ENCODE measurements around the gene UTF1.

The UTF1 gene

DNA sequence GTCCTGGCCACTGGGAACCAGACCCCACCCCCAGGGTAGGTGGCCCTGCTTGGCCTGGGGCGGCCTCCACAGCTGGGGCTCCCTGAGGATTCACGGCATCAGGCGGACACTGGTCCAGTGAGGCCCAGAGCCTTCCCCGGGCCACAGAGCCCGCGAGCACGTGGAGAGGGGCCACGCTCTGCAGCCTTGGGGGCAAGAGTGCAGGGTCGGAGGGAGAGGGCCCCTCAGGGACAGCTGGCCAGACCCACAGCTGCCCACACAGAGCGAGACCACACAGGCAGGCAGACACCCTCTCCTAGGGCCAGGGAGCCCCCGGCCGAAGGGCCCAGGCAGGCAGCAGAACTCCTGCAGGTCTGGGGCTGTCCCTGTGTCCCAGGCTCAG, 18.3 kb downstream of the UTF1 start:
- H3K27ac ChIP-seq, result no peak overlapping the region
- TF ChIP-seq, protein P1, sequence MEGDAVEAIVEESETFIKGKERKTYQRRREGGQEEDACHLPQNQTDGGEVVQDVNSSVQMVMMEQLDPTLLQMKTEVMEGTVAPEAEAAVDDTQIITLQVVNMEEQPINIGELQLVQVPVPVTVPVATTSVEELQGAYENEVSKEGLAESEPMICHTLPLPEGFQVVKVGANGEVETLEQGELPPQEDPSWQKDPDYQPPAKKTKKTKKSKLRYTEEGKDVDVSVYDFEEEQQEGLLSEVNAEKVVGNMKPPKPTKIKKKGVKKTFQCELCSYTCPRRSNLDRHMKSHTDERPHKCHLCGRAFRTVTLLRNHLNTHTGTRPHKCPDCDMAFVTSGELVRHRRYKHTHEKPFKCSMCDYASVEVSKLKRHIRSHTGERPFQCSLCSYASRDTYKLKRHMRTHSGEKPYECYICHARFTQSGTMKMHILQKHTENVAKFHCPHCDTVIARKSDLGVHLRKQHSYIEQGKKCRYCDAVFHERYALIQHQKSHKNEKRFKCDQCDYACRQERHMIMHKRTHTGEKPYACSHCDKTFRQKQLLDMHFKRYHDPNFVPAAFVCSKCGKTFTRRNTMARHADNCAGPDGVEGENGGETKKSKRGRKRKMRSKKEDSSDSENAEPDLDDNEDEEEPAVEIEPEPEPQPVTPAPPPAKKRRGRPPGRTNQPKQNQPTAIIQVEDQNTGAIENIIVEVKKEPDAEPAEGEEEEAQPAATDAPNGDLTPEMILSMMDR (conservative IDR thresholded peaks at IDR 0.05), result no peak

DNA sequence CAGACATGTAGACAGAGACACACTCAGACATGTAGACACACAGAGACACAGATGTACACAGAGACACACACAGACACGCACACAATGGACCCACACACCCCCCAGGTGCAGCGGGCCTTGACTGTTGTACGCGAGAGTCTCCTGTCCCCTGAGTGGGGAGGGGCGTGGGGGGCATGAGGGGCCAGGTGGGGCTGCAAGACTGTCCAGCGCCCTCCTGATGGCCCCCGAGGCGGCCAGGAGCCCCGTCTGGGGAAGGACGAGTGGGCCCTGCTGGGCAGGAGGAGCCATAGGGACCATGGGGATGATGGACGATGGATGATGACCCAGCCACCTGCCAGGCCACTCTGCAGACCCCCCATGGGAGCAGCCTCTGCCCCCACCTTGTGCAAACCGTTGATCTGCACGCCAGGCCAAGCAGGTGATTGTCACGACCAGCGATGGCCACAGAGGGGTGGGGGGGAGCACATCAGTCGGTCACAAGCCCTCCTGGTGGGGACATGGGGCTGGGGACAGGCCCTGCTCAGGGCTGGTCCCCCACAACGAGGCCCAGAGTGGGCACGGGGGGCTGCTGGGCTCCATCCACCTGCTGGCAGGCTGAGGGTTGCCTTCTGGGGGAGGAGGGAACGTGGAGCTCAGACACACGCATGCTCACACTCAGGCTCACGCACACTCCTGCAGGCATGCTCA, 19.2 kb downstream of the UTF1 start:
- TF ChIP-seq, protein P1 (conservative IDR thresholded peaks at IDR 0.05), result no peak
- H3K27ac ChIP-seq, result no peak overlapping the region

DNA sequence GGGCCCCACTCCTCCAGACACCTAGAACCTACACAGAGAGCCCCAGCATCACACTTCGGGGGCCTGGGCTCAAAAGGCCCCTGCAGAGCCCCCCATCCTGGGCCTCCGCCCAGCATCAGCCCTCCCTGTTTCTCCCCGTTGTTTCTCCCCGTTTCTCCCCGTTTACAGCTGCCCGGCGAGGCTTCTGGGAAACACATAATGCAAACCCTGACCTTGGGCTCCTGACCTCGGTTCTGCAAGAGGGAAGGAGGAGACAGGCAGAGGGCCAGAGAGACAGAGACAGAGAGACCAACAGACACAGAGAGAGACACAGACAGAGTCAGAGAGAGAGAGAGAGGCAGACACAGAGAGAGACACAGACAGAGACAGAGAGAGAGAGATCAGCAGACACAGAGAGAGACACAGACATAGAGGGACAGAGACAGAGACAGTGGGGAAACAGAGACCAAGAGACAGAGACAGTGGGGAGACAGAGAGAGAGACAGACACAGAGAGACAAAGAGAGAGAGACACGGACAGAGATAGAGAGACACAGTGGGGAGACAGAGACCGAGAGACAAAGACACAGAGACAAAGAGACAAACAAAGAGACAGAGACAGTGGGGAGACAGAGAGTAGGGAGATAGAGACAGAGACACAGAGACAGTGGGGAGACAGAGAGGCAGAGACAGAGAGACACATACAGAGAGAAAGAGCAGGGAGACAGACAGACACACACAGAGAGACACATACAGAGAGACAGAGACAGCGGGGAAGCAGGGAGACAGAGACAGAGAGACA, 20.1 kb downstream of the UTF1 start:
- TF ChIP-seq, protein P1 (conservative IDR thresholded peaks at IDR 0.05), result no peak
- H3K27ac ChIP-seq, result no peak overlapping the region

DNA sequence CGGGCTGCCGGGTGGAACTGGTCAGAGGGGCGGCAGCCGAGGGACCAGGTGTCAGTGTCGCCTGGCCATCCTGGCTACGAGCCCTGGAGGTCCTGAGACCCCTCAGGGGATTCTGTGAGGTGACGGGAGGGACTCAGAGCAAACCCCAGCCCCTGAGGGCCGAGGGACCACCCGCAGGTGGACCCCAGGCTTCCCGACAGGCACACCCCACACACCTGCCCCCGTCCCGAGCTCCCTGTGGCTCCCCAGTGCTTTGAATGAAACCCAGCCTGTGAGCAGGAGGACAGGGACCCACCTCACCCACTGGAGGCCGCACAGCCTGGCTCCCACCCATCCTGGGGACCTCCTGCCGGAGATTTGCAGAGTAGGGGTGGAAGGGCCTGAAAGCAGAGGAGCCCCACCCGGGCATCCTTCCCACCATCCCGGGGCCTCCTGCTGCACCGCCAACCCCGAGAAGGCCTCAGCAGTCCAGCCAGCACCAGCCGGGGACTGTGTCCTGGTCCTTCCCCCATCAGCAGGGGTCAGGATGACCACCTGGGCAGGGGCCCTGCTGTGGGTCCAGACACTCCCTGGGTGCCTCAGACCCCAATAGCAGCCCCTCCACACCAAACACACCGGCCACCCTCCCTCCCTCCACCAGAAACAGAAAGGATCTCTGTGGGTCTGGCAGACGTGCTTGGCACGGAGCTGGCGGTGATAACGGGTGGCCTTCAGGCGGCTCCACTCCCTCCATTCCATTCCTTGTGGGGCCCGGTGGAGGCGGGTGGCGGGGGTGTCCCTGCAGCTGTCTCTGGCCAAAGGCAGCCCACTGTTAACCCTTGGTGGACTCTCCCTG, 21.6 kb downstream of the UTF1 start:
- H3K27ac ChIP-seq, result no peak overlapping the region
- TF ChIP-seq, protein P1 (conservative IDR thresholded peaks at IDR 0.05), result no peak

DNA sequence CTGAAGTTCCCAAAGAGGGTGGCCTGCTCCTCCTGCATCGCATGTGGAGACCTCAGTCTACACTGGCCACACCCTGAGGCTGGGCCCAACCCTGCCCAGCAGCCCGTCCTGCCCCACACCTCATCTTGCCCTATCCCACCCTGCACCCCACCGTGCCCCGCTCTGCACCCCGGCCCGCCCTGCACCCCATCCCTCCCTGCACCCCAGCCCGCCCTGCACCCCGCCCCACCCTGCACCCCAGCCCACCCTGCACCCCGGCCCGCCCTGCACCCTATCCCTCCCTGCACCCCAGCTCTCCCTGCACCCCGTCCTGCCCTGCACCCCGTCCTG, 22.2 kb downstream of the UTF1 start:
- TF ChIP-seq, protein P1 (conservative IDR thresholded peaks at IDR 0.05), result no peak
- no peak overlapping the region for H3K27ac ChIP-seq

DNA sequence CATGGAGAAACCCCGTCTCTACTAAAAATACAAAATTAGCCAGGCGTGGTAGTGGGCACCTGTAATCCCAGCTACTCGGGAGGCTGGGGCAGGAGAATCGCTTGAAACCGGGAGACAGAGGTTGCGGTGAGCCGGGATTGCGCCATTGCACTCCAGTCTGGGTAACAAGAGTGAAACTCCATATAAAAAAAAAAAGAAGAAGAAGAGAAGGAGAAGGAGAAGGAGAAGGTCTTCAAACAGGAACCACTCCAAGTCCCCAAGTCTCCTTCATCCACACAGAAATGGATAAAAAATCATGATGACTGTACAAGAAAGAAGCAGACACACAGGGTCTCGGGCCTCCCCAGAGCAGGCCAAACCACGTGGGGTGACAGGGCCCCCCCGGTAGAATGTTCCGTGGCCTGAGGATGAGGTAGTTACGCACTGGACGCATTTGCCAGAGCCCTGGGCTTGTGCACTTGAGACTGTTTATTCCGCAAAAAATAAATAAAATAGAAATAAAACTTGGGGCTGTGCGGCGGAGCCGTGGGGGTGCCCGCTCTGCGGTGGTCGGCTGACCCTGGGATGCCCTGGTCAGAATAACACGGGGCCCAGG, 23.4 kb downstream of the UTF1 start:
- no peak overlapping the region for H3K27ac ChIP-seq
- TF ChIP-seq, protein P1 (conservative IDR thresholded peaks at IDR 0.05), result no peak

Measured in VCaP (cell line).